NB4 (cell line): ENCODE data around the gene PPP1R13L.

Experiments used
- DNase-seq: peaks from one replicate; pipeline ENCODE4 v3.0.0; 2010; ENCODE audit warnings: low read depth
- H3K4me3 ChIP-seq: one replicate; pipeline ENCODE4 v1.5.1; 2011; ENCODE audit warnings: mild to moderate bottlenecking, low read depth, low read length, moderate library complexity
- MYC ChIP-seq: IDR thresholded peaks from 2 replicates; pipeline ENCODE4 v1.6.1; 2011; ENCODE audit warnings: low read depth, low read length
- POLR2A ChIP-seq: IDR thresholded peaks from 2 replicates; pipeline ENCODE4 v1.6.1; 2011; ENCODE audit warnings: mild to moderate bottlenecking; ENCODE audit not compliant: insufficient read length; ENCODE audit errors: extremely low read depth
- TF ChIP-seq, protein P1 (sequence below): IDR thresholded peaks from one replicate; pipeline ENCODE4 v1.5.1; 2012; ENCODE audit warnings: low read depth, low read length
- TF ChIP-seq, protein P2 (sequence below): IDR thresholded peaks from 2 replicates; pipeline ENCODE4 v1.6.1; 2011; ENCODE audit warnings: low read depth, low read length

The PPP1R13L gene

GRCh38 chr19:45385392-45386221, 19.3 kb downstream of the PPP1R13L start:
- no peak overlapping the region for H3K4me3 ChIP-seq
- TF ChIP-seq, protein P1, sequence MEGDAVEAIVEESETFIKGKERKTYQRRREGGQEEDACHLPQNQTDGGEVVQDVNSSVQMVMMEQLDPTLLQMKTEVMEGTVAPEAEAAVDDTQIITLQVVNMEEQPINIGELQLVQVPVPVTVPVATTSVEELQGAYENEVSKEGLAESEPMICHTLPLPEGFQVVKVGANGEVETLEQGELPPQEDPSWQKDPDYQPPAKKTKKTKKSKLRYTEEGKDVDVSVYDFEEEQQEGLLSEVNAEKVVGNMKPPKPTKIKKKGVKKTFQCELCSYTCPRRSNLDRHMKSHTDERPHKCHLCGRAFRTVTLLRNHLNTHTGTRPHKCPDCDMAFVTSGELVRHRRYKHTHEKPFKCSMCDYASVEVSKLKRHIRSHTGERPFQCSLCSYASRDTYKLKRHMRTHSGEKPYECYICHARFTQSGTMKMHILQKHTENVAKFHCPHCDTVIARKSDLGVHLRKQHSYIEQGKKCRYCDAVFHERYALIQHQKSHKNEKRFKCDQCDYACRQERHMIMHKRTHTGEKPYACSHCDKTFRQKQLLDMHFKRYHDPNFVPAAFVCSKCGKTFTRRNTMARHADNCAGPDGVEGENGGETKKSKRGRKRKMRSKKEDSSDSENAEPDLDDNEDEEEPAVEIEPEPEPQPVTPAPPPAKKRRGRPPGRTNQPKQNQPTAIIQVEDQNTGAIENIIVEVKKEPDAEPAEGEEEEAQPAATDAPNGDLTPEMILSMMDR = no peak
- TF ChIP-seq POLR2A (no peak), MYC (no peak)
- no peak for DNase-seq

DNA sequence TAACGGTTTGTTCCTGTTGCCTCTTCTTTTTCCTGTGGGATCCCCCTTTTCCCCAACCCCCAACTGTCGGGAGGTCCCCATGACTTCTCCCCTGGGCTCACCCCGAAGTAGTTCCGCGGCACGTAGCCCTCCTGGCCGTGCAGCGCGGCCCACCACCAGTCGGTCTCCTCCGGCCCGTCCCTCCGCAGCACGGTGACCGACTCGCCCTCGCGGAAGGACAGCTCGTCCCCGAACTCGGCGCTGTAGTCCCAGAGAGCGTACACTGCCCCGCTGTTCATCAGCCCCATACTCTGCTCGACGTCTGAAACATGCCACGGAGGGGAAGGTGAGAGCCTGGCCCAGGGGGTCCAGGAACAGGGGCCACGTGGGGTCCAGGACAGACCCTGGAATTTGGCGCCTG, 22.4 kb downstream of the PPP1R13L start:
- TF ChIP-seq, protein P1 = no peak
- TF ChIP-seq MYC (no peak), POLR2A (no peak)
- TF ChIP-seq, protein P2, sequence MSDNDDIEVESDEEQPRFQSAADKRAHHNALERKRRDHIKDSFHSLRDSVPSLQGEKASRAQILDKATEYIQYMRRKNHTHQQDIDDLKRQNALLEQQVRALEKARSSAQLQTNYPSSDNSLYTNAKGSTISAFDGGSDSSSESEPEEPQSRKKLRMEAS = no peak
- DNase-seq = no peak
- H3K4me3 ChIP-seq = no peak overlapping the region

DNA sequence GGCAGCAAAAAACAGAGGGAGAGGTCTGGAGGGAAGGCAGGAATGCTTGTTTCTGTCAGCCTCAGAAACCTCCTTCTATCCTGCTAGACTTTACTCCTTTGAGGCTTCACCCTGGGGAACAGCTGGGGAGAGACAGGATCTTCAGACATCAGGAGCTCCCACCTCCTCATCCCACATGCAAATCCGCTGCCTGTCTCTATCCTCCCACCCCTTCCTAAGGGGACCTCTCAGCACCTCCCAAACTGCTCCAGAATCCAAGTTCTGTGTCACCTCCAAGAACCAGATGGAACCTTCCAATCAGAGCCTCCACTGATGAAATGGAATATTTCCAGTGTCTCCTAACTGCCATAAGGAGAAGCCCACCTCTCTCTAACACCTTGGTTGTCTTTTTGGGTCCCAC, 24.8 kb downstream of the PPP1R13L start:
- TF ChIP-seq POLR2A (no peak), MYC (no peak)
- TF ChIP-seq, protein P1 = no peak
- TF ChIP-seq, protein P2 = no peak
- no peak for DNase-seq
- no peak overlapping the region for H3K4me3 ChIP-seq

GRCh38 chr19:45376045-45376724, 28.7 kb downstream of the PPP1R13L start:
- no peak for DNase-seq
- no peak overlapping the region for H3K4me3 ChIP-seq
- TF ChIP-seq, protein P1 = no peak
- TF ChIP-seq POLR2A = no peak
- no peak for TF ChIP-seq MYC
- TF ChIP-seq, protein P2 = no peak

- DNase-seq = peak; percentile 95
Measured at GRCh38 chr19:45370410-45371204, 34.3 kb downstream of the PPP1R13L start, which contains the start of gene ERCC2. Gene ERCC2 (minus strand): TSS chr19:45370573. CDS start chr19:45370540, 33 bp downstream.

More at GRCh38 chr19:45370410-45371204, 34.3 kb downstream of the PPP1R13L start, which contains the start of gene ERCC2:
- peak within 1 kb of the TSS; percentile 64 for H3K4me3 ChIP-seq
- TF ChIP-seq, protein P2 = no peak
- TF ChIP-seq POLR2A = peak; percentile 61
